Activated CD4-positive, alpha-beta T cell treated with anti-CD3 and anti-CD28 coated beads, Interleukin-2, Interleukin-6, amounts not matched to agents 100 ng/mL and 50 ng/mL, durations not matched to agents 16 hours and 8 hours (primary cell): ENCODE data around the gene TMEM87A.
A peak's percentile ranks its signal among the peaks of the same experiment; 100 is the strongest.
"Not testable (repeated sequence)": the region's sequence is repeated elsewhere in the genome, so short reads cannot be mapped to it uniquely, and the experiment has no call there.

Experiments used
- DNase-seq: peaks from one replicate; pipeline ENCODE4 v3.0.0-alpha.2; 2020

The TMEM87A gene

GRCh38 chr15:42267286-42267685, 5.9 kb downstream of the TMEM87A start:
- no peak for DNase-seq

- DNase-seq = no peak
Measured at GRCh38 chr15:42264795-42265194, 8.4 kb downstream of the TMEM87A start.

GRCh38 chr15:42253300-42253699, 19.9 kb downstream of the TMEM87A start:
- no peak for DNase-seq

- DNase-seq = no peak
Measured at GRCh38 chr15:42240823-42241222, 32.4 kb downstream of the TMEM87A start.

GRCh38 chr15:42239528-42240182, 33.6 kb downstream of the TMEM87A start:
- DNase-seq = no peak

GRCh38 chr15:42233107-42233506, 40.1 kb downstream of the TMEM87A start:
- no peak for DNase-seq

- DNase-seq = no peak
Measured at GRCh38 chr15:42232606-42233005, 40.6 kb downstream of the TMEM87A start.

- no peak for DNase-seq
Measured at GRCh38 chr15:42231088-42231487, 42.1 kb downstream of the TMEM87A start.

GRCh38 chr15:42228981-42229380, 44.3 kb downstream of the TMEM87A start:
- DNase-seq = not testable (repeated sequence)

- DNase-seq = no peak
Measured at GRCh38 chr15:42228036-42228435, 45.2 kb downstream of the TMEM87A start.

GRCh38 chr15:42226648-42227047, 46.6 kb downstream of the TMEM87A start:
- no peak for DNase-seq

GRCh38 chr15:42220216-42220615, 53.0 kb downstream of the TMEM87A start:
- no peak for DNase-seq

GRCh38 chr15:42218953-42219592, 54.2 kb downstream of the TMEM87A start:
- no peak for DNase-seq

- no peak for DNase-seq
Measured at GRCh38 chr15:42217568-42217967, 55.7 kb downstream of the TMEM87A start.

GRCh38 chr15:42215913-42216829, 57.1 kb downstream of the TMEM87A start:
- DNase-seq = no peak

GRCh38 chr15:42214600-42214999, 58.6 kb downstream of the TMEM87A start:
- no peak for DNase-seq

- no peak for DNase-seq
Measured at GRCh38 chr15:42213511-42213910, 59.7 kb downstream of the TMEM87A start.

- DNase-seq = no peak
Measured at GRCh38 chr15:42210696-42211095, 62.5 kb downstream of the TMEM87A start.

- DNase-seq = peak; percentile 89
Measured at GRCh38 chr15:42207674-42208579, 65.3 kb downstream of the TMEM87A start, which contains the start of gene VPS39. TSS of gene VPS39 (minus strand) at chr15:42208304. CDS start at chr15:42208153, 151 bp downstream.

- DNase-seq = no peak
Measured at GRCh38 chr15:42206406-42206805, 66.8 kb downstream of the TMEM87A start.

- no peak for DNase-seq
Measured at GRCh38 chr15:42203891-42204290, 69.3 kb downstream of the TMEM87A start.

- no peak for DNase-seq
Measured at GRCh38 chr15:42202653-42203052, 70.6 kb downstream of the TMEM87A start.
